K562 (cell line): ENCODE data around the gene PNPLA8. TPM values are rescaled to one million over a fixed set of nuclear protein-coding genes. Genes with fewer than 3 reads are reported as not detected.

Experiments used
- ATAC-seq: fragments of 200-7000 bp; cut with Tn5 transposase; 3 replicates; pipeline ENCODE4 v1.9.1; 2020; ENCODE audit warnings: moderate library complexity
- BruUV-seq: library from RNA; stranded (reverse); fragments of 400-500 nt; replicated peaks from 2 replicates; lab custom pipeline; 2021; lab: Mats Ljungman, UMichigan
- CTCF ChIA-PET: fragments of 300-600 bp; formaldehyde crosslinking; extraction: SDS; loops from one replicate; lab custom pipeline; 2021; ENCODE audit warnings: low intra/inter-chr PET ratio; lab: Yijun Ruan, JAX
- POLR2A ChIA-PET: fragments of 300-600, 350-650 bp; sonication (Branson Sonifier 250); formaldehyde crosslinking; extraction: SDS; loops from one replicate; lab custom pipeline; 2021; ENCODE audit warnings: antibody characterized with exemption, inconsistent platforms; lab: Yijun Ruan, JAX
- DNase-seq, 4 experiments: peaks; one replicate each; pipeline versions ENCODE4 v3.0.0 to v3.0.0-alpha.2; 2011 to 2018; ENCODE audit warnings: low spot score in 3 of 4, mixed read lengths in 3 of 4; ENCODE audit errors: extremely low read depth in 1 of 4
- FAIRE-seq: peaks from 2 replicates; lab custom pipeline; 2011; peaks lifted over from hg19 to GRCh38; lab: Jason Lieb, UNC
- H2AFZ ChIP-seq: 2 replicates; pipeline ENCODE4 v1.6.0; 2011; ENCODE audit warnings: low read depth, low read length, control low read depth, inconsistent platforms
- H3K27ac ChIP-seq: fragments of 200-600 bp; 3 replicates; pipeline ENCODE4 v1.8.0; 2011; ENCODE audit warnings: low read depth, mild to moderate bottlenecking, control low read depth, inconsistent platforms, low read length, moderate library complexity, mixed read lengths; ENCODE audit errors: extremely low read depth
- H3K27me3 ChIP-seq, 2 experiments: fragments of 300-600 bp in 1 of 2; 2 replicates in 1 of 2; 3 replicates in 1 of 2; pipeline versions ENCODE4 v1.6.0 to v1.8.0; 2011; ENCODE audit warnings: inconsistent platforms in 2 of 2, low read length in 2 of 2, mild to moderate bottlenecking in 1 of 2, mixed read lengths in 1 of 2, moderate library complexity in 1 of 2; ENCODE audit not compliant: control insufficient read depth in 2 of 2, insufficient read depth in 2 of 2
- H3K36me3 ChIP-seq: fragments of 300-600 bp; 3 replicates; pipeline ENCODE4 v1.8.0; 2011; ENCODE audit warnings: mild to moderate bottlenecking, low read length, inconsistent platforms; ENCODE audit not compliant: control insufficient read depth, insufficient read depth
- H3K4me1 ChIP-seq, 2 experiments: fragments of 200-600 bp in 1 of 2; replicated peaks in 1 of 2; 2 replicates in 1 of 2; 3 replicates in 1 of 2; pipeline versions ENCODE4 v1.5.1 to v1.8.0; 2011; ENCODE audit warnings: inconsistent platforms in 2 of 2, low read length in 2 of 2, mild to moderate bottlenecking in 1 of 2, mixed read lengths in 1 of 2, moderate library complexity in 1 of 2; ENCODE audit not compliant: control insufficient read depth in 2 of 2, insufficient read depth in 2 of 2
- H3K4me2 ChIP-seq: 2 replicates; pipeline ENCODE4 v1.6.1; 2011; ENCODE audit warnings: low read length, control low read depth, inconsistent platforms, mixed read lengths; ENCODE audit not compliant: insufficient read depth
- H3K4me3 ChIP-seq: fragments of 200-600 bp; sonication (generic), shearing (Covaris generic); 2 replicates; pipeline ENCODE4 v1.5.1; 2016; ENCODE audit warnings: control low read depth, inconsistent platforms
- H3K79me2 ChIP-seq: fragments of 200-600 bp; 3 replicates; pipeline ENCODE4 v1.8.0; 2011; ENCODE audit warnings: low read length, inconsistent platforms; ENCODE audit not compliant: control insufficient read depth, insufficient read depth
- H3K9ac ChIP-seq, 2 experiments: 2 replicates each; pipeline versions ENCODE4 v1.6.0 to v1.6.1; 2011; ENCODE audit warnings: low read depth in 2 of 2, low read length in 2 of 2, control low read depth in 1 of 2, inconsistent platforms in 1 of 2, mild to moderate bottlenecking in 1 of 2, mixed read lengths in 1 of 2; ENCODE audit not compliant: insufficient read depth in 1 of 2
- H3K9me1 ChIP-seq: one replicate; pipeline ENCODE4 v1.6.0; 2011; ENCODE audit warnings: inconsistent platforms, mild to moderate bottlenecking, low read length, moderate library complexity; ENCODE audit not compliant: control insufficient read depth, insufficient read depth
- H3K9me3 ChIP-seq: replicated peaks from 2 replicates; pipeline ENCODE4 v1.5.1; 2011; ENCODE audit warnings: low read depth, low read length, inconsistent platforms; ENCODE audit not compliant: control insufficient read depth, insufficient read depth
- H4K20me1 ChIP-seq: replicated peaks from 2 replicates; pipeline ENCODE4 v1.6.1; 2011; ENCODE audit warnings: low read length, inconsistent platforms, mixed read lengths; ENCODE audit not compliant: control insufficient read depth, insufficient read depth
- ATF1 ChIP-seq, 2 experiments: fragments of 450-650 bp in 1 of 2; IDR thresholded peaks; 2 replicates each; pipeline ENCODE4 v1.6.1; 2016; ENCODE audit warnings: missing compliant biosample characterization in 1 of 2, missing genetic modification characterization in 1 of 2
- CAMTA2 ChIP-seq: fragments of 250-450 bp; sonication (Bioruptor Pico); conservative IDR thresholded peaks from 2 replicates; pipeline ENCODE4 v1.5.1; 2022
- FOXA3 ChIP-seq, 2 experiments: fragments of 450-650 bp in 1 of 2; sonication (generic) in 1 of 2; formaldehyde crosslinking; IDR thresholded peaks in 1 of 2; conservative IDR thresholded peaks in 1 of 2; 2 replicates each; pipeline versions ENCODE4 v1.4.0 to v1.8.0; 2020 to 2022; ENCODE audit warnings: mild to moderate bottlenecking in 2 of 2, missing genetic modification reagents in 1 of 2
- HOMEZ ChIP-seq: fragments of 250-450 bp; sonication (Bioruptor Pico); IDR thresholded peaks from 2 replicates; pipeline ENCODE4 v1.4.0; 2020; ENCODE audit warnings: mild to moderate bottlenecking, moderate library complexity
- MAFK ChIP-seq: IDR thresholded peaks from 2 replicates; pipeline ENCODE4 v1.6.1; 2011; ENCODE audit warnings: low read length, improper control_type of control experiment
- MAX ChIP-seq: sonication (generic); formaldehyde crosslinking; IDR thresholded peaks from 2 replicates; pipeline ENCODE4 v1.9.0; 2022; ENCODE audit warnings: mild to moderate bottlenecking, missing genetic modification reagents
- MEIS2 ChIP-seq: fragments of 450-650 bp; IDR thresholded peaks from 2 replicates; pipeline ENCODE4 v1.6.1; 2014; ENCODE audit warnings: mild to moderate bottlenecking; ENCODE audit not compliant: partially characterized antibody
- MLX ChIP-seq, 2 experiments: fragments of 450-650 bp in 1 of 2; sonication (generic) in 1 of 2; formaldehyde crosslinking; conservative IDR thresholded peaks; 2 replicates each; pipeline versions ENCODE4 v1.4.0 to v1.8.1; 2020 to 2022; ENCODE audit warnings: mild to moderate bottlenecking in 1 of 2, missing genetic modification reagents in 1 of 2
- NCOA4 ChIP-seq: fragments of 450-650 bp; IDR thresholded peaks from 2 replicates; pipeline ENCODE4 v1.6.1; 2018; ENCODE audit warnings: mild to moderate bottlenecking; ENCODE audit not compliant: partially characterized antibody
- PHB2 ChIP-seq: fragments of 450-650 bp; IDR thresholded peaks from 2 replicates; pipeline ENCODE4 v1.6.1; 2017; ENCODE audit warnings: low read depth
- PHF20 ChIP-seq: fragments of 450-650 bp; IDR thresholded peaks from 2 replicates; pipeline ENCODE4 v1.6.1; 2018; ENCODE audit not compliant: partially characterized antibody
- RBM39 ChIP-seq: fragments of 200-400 bp; formaldehyde crosslinking; optimal IDR thresholded peaks from 2 replicates; pipeline ENCODE3; 2018; ENCODE audit warnings: low read depth, low read length
- SAP30 ChIP-seq: fragments of 200-600 bp; sonication (generic); IDR thresholded peaks from 2 replicates; pipeline ENCODE4 v1.6.1; 2012; ENCODE audit warnings: borderline replicate concordance, low read depth, mild to moderate bottlenecking, moderate library complexity, low read length, control low read depth, inconsistent platforms; ENCODE audit not compliant: insufficient read depth, poor library complexity, severe bottlenecking
- SMAD2 ChIP-seq: fragments of 150-350 bp; IDR thresholded peaks from 2 replicates; pipeline ENCODE4 v1.6.1; 2014; ENCODE audit warnings: low read depth, mild to moderate bottlenecking, low read length
- SMARCE1 ChIP-seq: fragments of 450-650 bp; IDR thresholded peaks from 2 replicates; pipeline ENCODE4 v1.7.1; 2016; ENCODE audit warnings: mild to moderate bottlenecking
- TARDBP ChIP-seq: fragments of 450-650 bp; IDR thresholded peaks from 2 replicates; pipeline ENCODE4 v1.6.1; 2016
- TRIM24 ChIP-seq, 2 experiments: fragments of 450-650 bp; IDR thresholded peaks; 2 replicates each; pipeline ENCODE4 v1.6.1; 2016
- ZNF507 ChIP-seq: conservative IDR thresholded peaks from 2 replicates; pipeline ENCODE4 v1.6.1; 2017; ENCODE audit warnings: missing genetic modification characterization, missing compliant biosample characterization
- ZNF707 ChIP-seq: fragments of 250-450 bp; sonication (Bioruptor Pico); conservative IDR thresholded peaks from 2 replicates; pipeline ENCODE4 v1.8.0; 2022; ENCODE audit warnings: inconsistent platforms, mild to moderate bottlenecking, moderate library complexity
- WGBS: fragments of 100-300 bp; shearing (Covaris generic); methylation state at CpG from one replicate; pipeline ENCODE4 v1.1.6; 2016; ENCODE audit warnings: low coverage, mixed read lengths; ENCODE audit not compliant: insufficient coverage; ENCODE audit errors: missing lambda C conversion rate; 5-methylcytosine and 5-hydroxymethylcytosine counted together
- in situ Hi-C: fragments of 300-500 bp; cut with MboI; formaldehyde crosslinking; loops from 4 replicates; pipeline ENCODE4 v1.15.0; 2018; ENCODE audit warnings: inconsistent platforms, mixed read lengths
- intact Hi-C: fragments of 100-400 bp; cut with micrococcal nuclease; formaldehyde crosslinking; loops from 2 replicates; pipeline ENCODE4 v1.14.2; 2022
- polyA plus RNA-seq, 8 experiments: library from polyadenylated mRNA; depleted of rRNA in 4 of 8; stranded (reverse) in 5 of 8; unstranded in 3 of 8; fragments of >200 nt; fragmentation: Nextera tagmentation in 2 of 8; fragmentation: Illumina TruSeq in 1 of 8; extraction: Ambion mirVana in 2 of 8; extraction: Trizol in 1 of 8; gene quantifications; 2 replicates each; pipeline versions ENCODE4 v1.2.1 to v1.2.3, GENCODE V29; 2011 to 2014; ENCODE audit warnings: inconsistent platforms in 1 of 8, missing spikeins in 1 of 8
- total RNA-seq, 7 experiments: library from RNA; depleted of rRNA in 6 of 7; stranded (reverse); fragments of >200 nt in 6 of 7; fragmentation: Illumina TruSeq in 2 of 7; extraction: Trizol in 2 of 7; gene quantifications; 2 replicates each; pipeline versions ENCODE4 v1.2.1 to v1.2.3, GENCODE V29; 2011 to 2021; ENCODE audit warnings: low replicate concordance in 1 of 7

The PNPLA8 gene
- total and polyA plus RNA-seq, 9 of the 15 experiments (the other 6 are each of a cell fraction or from before 2014, with no cell fraction given): 12.8 to 27.6 (median 16.3) TPM

- TF ChIP-seq HOMEZ (CRISPR knock-in tag): no peak
- no peak for TF ChIP-seq SAP30
- no peak for TF ChIP-seq MAX (CRISPR knock-in tag)
- TF ChIP-seq NCOA4: no peak
Measured at GRCh38 chr7:108492742-108493141, 33.2 kb downstream of the PNPLA8 start (continued).

- Histone ChIP-seq H3K4me2 (peak overlapping the region; percentile 30; the same call in 1 of the 2 replicates), H3K27ac (0 out of 3 replicates have a peak overlapping the region, but pooled peaks have one; percentile 1), H3K4me1 (peaks cover 0 to 11% of the 10 kb centered on the region in 2 experiments; a peak in 4 of 5 replicates), H3K36me3 (peaks cover 3% of the 10 kb centered on the region; the same call in 1 of the 3 replicates), H3K9me3 (no peaks in the 10 kb centered on the region), H3K27me3 (no peaks in the 10 kb centered on the region), H2AFZ (peak overlapping the region; percentile 73), H3K9me1 (no peaks in the 10 kb centered on the region), H3K79me2 (no peaks in the 10 kb centered on the region), H3K4me3 (no peak overlapping the region), H4K20me1 (no peaks in the 10 kb centered on the region), H3K9ac (no peak overlapping the region)
- ChIA-PET POLR2A (interaction anchor here (0.6 to 1.2 kb wide), 9 partner anchors 15 to 673 kb away, joined by 3 to 5 read pairs (median 3); partner anchors contain the start of gene DNAJB9), CTCF (no interaction called here)
- DNase-seq (peak in 2 of 4 experiments; percentile 77 to 80), ATAC-seq (peak; percentile 100), FAIRE-seq (peak; percentile 82)
- in situ Hi-C loops: loop anchor here (10.0 kb wide), 1 partner anchor 314 kb away; no protein-coding TSS in a partner anchor
- intact Hi-C loops: loop anchor here (2.0 kb wide), 1 partner anchor 306 kb away; no protein-coding TSS in a partner anchor
- no TSS peak for BruUV-seq
- 25% methylated on average over 4 of the region's 4 CpGs for WGBS
- peak; percentile 74 for TF ChIP-seq SMARCE1
- TF ChIP-seq ATF1 (CRISPR knock-in tag; IDR thresholded peaks at IDR 0.05): no peak
- peak; percentile 57 for TF ChIP-seq ATF1 (tag; IDR thresholded peaks at IDR 0.05)
- no peak for TF ChIP-seq PHB2
- peak; percentile 90 for TF ChIP-seq MAFK
- TF ChIP-seq CAMTA2 (CRISPR knock-in tag): no peak
- TF ChIP-seq PHF20: no peak
- TF ChIP-seq FOXA3 (CRISPR knock-in tag; conservative IDR thresholded peaks at IDR 0.05 in 1 of 2, IDR thresholded peaks at IDR 0.05 in 1 of 2): 0 out of 4 replicates have a peak, but pooled peaks of 1 of the 2 experiments have one; percentile 33
- 0 out of 4 replicates have a peak, but pooled peaks of 1 of the 2 experiments have one; percentile 5 for TF ChIP-seq TRIM24 (IDR thresholded peaks at IDR 0.05)
- peak; percentile 55 for TF ChIP-seq MEIS2
- TF ChIP-seq TARDBP: no peak
- TF ChIP-seq SMAD2: no peak
- no peak for TF ChIP-seq RBM39
- no peak for TF ChIP-seq MLX (CRISPR knock-in tag; conservative IDR thresholded peaks at IDR 0.05)
- TF ChIP-seq ZNF707: no peak
- no peak for TF ChIP-seq ZNF507 (tag)
Measured at GRCh38 chr7:108488768-108489538, 37.0 kb downstream of the PNPLA8 start.
